ENCODE data around the gene ABCC8.
A peak's percentile ranks its signal among the peaks of the same experiment; 100 is the strongest.

Gene ABCC8

GRCh38 chr11:17472467-17472866, 4.2 kb downstream of the ABCC8 start:
- DNase-seq (ENCODE audit: low read depth in 2 of 2): no peak

GRCh38 chr11:17471501-17471900, 5.1 kb downstream of the ABCC8 start:
- DNase-seq (ENCODE audit: low read depth in 2 of 2): no peak

- no peak for DNase-seq (ENCODE audit: low read depth in 2 of 2)
These were observed 6.6 kb downstream of the ABCC8 start for GRCh38 chr11:17469998-17470397.

GRCh38 chr11:17468122-17468521, 8.5 kb downstream of the ABCC8 start:
- no peak for DNase-seq (ENCODE audit: low read depth in 2 of 2)

GRCh38 chr11:17463546-17464174, 13.0 kb downstream of the ABCC8 start:
- DNase-seq (ENCODE audit: low read depth in 2 of 2): no peak

GRCh38 chr11:17462940-17463339, 13.7 kb downstream of the ABCC8 start:
- no peak for DNase-seq (ENCODE audit: low read depth in 2 of 2)

- no peak for DNase-seq (ENCODE audit: low read depth in 2 of 2)
These were observed 16.2 kb downstream of the ABCC8 start for GRCh38 chr11:17460406-17460805.

GRCh38 chr11:17459236-17459896, 17.3 kb downstream of the ABCC8 start:
- peak in 1 of 2 experiments; percentile 3 for DNase-seq (ENCODE audit: low read depth in 2 of 2)

GRCh38 chr11:17458268-17458667, 18.4 kb downstream of the ABCC8 start:
- DNase-seq (ENCODE audit: low read depth in 2 of 2): no peak

- no peak for DNase-seq (ENCODE audit: low read depth in 2 of 2)
These were observed 19.1 kb downstream of the ABCC8 start for GRCh38 chr11:17457396-17458173.

- DNase-seq (ENCODE audit: low read depth in 2 of 2): no peak
These were observed 24.0 kb downstream of the ABCC8 start for GRCh38 chr11:17452668-17453067.

GRCh38 chr11:17449158-17449557, 27.5 kb downstream of the ABCC8 start:
- DNase-seq (ENCODE audit: low read depth in 2 of 2): no peak

GRCh38 chr11:17446482-17446881, 30.2 kb downstream of the ABCC8 start:
- no peak for DNase-seq (ENCODE audit: low read depth in 2 of 2)

- DNase-seq (ENCODE audit: low read depth in 2 of 2): no peak
These were observed 31.3 kb downstream of the ABCC8 start for GRCh38 chr11:17445240-17445795.

- DNase-seq (ENCODE audit: low read depth in 2 of 2): no peak
These were observed 32.5 kb downstream of the ABCC8 start for GRCh38 chr11:17443926-17444690.

GRCh38 chr11:17443423-17443822, 33.2 kb downstream of the ABCC8 start:
- no peak for DNase-seq (ENCODE audit: low read depth in 2 of 2)

- no peak for DNase-seq (ENCODE audit: low read depth in 2 of 2)
These were observed 33.6 kb downstream of the ABCC8 start for GRCh38 chr11:17443000-17443399.

- no peak for DNase-seq (ENCODE audit: low read depth in 2 of 2)
These were observed 37.3 kb downstream of the ABCC8 start for GRCh38 chr11:17439316-17439782.

GRCh38 chr11:17437366-17437765, 39.3 kb downstream of the ABCC8 start:
- no peak for DNase-seq (ENCODE audit: low read depth in 2 of 2)

- DNase-seq (ENCODE audit: low read depth in 2 of 2): no peak
These were observed 42.5 kb downstream of the ABCC8 start for GRCh38 chr11:17434108-17434507.

GRCh38 chr11:17432002-17432401, 44.6 kb downstream of the ABCC8 start:
- no peak for DNase-seq (ENCODE audit: low read depth in 2 of 2)

GRCh38 chr11:17431139-17431538, 45.5 kb downstream of the ABCC8 start:
- DNase-seq (ENCODE audit: low read depth in 2 of 2): no peak
